ENCODE data around the gene HOXA6.
A peak's percentile ranks its signal among the peaks of the same experiment; 100 is the strongest.

HOXA6 gene

GRCh38 chr7:27156508-27156898 is 8.9 kb upstream of the HOXA6 start, which contains the start of gene HOXA7:
Gene HOXA7 (minus strand): TSS chr7:27156675. CDS start chr7:27156545, 130 bp downstream.
- intact Hi-C loops (cut with DNase I), result no loop called here
- peak in 5 of 42 donors; percentile 12 to 17 (median 15) for DNase-seq

DNA sequence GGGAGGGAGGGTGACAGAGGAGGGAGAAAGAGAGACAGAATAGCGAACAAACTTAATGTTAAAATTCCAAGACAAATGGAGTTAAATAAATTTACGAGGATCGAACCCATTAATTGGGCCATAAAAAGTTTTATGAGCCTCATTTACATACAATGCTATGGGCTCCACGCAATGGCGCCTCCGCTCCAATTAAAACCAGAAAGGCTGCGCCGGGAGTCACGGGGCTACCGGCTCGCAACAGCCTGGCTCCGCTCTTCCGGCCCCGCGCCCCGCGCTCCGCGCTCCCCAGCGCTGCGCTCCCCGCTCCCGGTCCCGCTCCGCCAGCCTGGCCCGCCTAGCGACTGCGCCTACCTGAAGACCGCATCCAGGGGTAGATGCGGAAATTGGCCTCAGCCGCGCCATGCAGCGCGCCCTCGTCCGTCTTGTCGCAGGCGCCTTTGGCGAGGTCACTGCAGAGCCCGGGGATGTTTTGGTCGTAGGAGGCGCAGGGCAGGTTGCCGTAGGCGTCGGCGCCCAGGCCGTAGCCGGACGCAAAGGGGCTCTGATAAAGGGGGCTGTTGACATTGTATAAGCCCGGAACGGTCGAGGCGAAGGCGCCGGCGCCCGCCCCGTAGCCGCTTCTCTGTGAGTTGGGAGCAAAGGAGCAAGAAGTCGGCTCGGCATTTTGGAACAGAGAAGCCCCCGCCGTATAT is 8.4 kb upstream of the HOXA6 start:
- peak in 7 of 42 donors; percentile 3 to 28 (median 16) for DNase-seq
- intact Hi-C loops (cut with DNase I), result no loop called here

DNA sequence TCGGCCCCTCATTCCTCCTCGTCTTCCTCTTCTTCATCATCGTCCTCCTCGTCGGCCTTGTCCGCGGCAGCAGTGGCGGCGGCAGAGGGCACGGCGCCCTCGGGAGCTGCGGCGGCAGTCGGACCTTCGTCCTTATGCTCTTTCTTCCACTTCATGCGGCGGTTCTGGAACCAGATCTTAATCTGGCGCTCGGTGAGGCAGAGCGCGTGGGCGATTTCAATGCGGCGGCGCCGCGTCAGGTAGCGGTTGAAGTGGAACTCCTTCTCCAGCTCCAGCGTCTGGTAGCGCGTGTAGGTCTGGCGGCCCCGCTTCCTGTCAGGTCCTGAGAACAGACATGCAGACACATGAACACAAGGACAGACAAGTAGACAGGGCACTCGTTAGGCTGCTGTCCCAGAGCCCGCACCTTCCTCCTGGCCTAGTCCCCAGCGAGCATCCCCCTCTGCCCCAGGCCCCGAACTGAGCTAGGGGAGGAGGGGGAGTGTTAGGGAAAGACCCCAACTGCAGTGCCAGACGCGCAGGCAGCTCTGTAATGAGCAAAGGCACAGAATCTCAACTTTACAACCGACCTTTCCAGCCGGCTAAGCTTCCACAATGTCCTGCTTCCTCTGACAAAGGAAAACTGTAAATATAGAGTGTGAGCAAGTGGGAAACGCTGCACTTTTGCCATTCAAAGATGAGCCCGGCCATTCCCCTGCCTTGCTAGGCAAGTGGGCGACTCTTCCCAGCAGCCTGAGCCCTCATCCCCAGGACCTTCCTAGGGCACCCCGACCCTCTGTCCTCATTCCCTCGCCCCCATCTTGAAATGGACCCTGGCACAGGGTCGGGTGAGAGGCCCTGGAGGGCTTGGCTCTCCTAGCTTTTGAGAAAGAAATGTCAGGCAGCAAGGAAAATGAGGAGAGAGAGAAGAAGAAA is 7.6 kb upstream of the HOXA6 start:
- intact Hi-C loops (cut with DNase I), result no loop called here
- DNase-seq, result peak in 6 of 42 donors; percentile 9 to 36 (median 27)

- intact Hi-C loops (cut with DNase I), result no loop called here
- peak in 6 of 42 donors; percentile 8 to 30 (median 14) for DNase-seq
Measured at GRCh38 chr7:27154369-27154768, 6.8 kb upstream of the HOXA6 start.

- intact Hi-C loops (cut with DNase I), result no loop called here
- DNase-seq, result peak in 1 of 42 donors; percentile 2
Measured at GRCh38 chr7:27153526-27153925, 6.0 kb upstream of the HOXA6 start.

DNA sequence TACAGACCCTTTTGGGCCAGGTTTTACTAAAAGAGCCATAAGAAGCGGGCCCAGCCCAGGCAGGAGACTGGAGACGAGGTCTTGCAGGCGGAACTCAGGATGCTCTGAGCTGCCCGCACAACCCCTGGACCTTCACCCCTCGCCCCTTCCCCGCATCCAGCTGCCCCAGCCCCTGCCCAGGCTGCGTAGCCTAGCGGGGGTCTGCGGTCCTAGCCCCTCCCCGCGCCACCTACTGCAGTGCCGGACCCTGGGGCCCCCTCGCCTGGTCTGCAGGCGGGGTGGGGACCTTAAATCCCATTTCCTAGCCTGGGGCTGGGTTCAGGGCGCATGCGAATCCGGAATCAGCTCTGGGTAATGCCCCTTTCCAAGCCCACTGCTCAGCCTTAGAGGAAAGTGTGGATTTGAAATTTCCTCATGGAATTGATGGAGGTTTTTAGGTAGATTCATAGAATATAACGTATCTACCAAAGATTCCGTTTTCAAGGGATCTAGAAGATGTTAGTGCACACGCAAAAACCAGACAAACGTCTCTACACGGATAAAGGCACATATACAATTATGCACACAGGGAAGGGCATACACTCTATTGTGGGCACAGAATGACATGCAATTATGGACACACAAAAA is 5.4 kb upstream of the HOXA6 start:
- peak in 5 of 42 donors; percentile 2 to 22 (median 8) for DNase-seq
- intact Hi-C loops (cut with DNase I), result no loop called here

- DNase-seq, result peak in 6 of 42 donors; percentile 10 to 26 (median 20)
- intact Hi-C loops (cut with DNase I), result no loop called here
Measured at GRCh38 chr7:27151931-27152815, 4.6 kb upstream of the HOXA6 start, which contains the start of gene HOXA3. Gene HOXA3 (minus strand): TSS chr7:27152583. CDS start chr7:27110640, 41,943 bp downstream.

GRCh38 chr7:27151341-27151930 is 3.9 kb upstream of the HOXA6 start:
- DNase-seq, result peak in 6 of 42 donors; percentile 7 to 32 (median 12)
- intact Hi-C loops (cut with DNase I), result no loop called here

- peak in 25 of 42 donors; percentile 12 to 70 (median 42) for DNase-seq
- intact Hi-C loops (cut with DNase I), result no loop called here
Measured at GRCh38 chr7:27150568-27151340, 3.2 kb upstream of the HOXA6 start.

DNA sequence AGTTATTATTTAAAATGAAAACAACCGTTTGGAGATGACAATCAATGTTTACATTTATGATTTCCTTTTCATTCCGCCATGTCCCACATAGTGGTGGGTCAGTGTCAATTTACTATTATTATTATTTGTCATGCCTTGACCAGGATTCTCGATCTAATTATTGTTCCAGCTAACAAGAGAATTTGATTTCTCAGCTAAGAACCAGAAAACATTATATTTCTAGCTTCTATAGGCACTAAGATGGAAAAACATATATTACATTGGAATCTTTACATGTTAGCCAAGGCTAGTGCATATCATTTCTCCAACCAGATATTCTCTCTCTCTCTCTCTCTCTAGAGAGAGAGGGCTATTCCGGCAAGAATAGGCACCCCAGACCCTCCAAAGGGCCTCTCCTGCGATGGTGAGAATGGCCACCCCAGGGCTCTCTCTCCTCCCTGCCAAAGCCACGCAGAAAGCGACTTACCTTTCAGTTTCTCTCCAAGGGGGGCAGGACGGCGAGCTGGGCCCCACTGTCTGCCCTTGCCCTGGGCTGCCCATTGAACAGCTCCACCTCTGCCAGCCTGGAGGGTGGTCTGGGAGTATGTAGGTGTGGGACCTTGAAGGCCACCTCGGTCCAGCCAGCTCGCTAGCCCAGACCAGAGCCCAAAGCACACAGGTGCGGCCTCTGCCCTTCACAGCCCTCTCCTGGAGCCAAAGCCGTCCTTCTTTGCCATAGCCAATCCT is 2.4 kb upstream of the HOXA6 start:
- peak in 3 of 42 donors; percentile 1 to 9 (median 6) for DNase-seq
- intact Hi-C loops (cut with DNase I), result no loop called here

GRCh38 chr7:27148756-27149641 is 1.4 kb upstream of the HOXA6 start:
- peak in 1 of 42 donors; percentile 6 for DNase-seq
- intact Hi-C loops (cut with DNase I), result no loop called here

DNA sequence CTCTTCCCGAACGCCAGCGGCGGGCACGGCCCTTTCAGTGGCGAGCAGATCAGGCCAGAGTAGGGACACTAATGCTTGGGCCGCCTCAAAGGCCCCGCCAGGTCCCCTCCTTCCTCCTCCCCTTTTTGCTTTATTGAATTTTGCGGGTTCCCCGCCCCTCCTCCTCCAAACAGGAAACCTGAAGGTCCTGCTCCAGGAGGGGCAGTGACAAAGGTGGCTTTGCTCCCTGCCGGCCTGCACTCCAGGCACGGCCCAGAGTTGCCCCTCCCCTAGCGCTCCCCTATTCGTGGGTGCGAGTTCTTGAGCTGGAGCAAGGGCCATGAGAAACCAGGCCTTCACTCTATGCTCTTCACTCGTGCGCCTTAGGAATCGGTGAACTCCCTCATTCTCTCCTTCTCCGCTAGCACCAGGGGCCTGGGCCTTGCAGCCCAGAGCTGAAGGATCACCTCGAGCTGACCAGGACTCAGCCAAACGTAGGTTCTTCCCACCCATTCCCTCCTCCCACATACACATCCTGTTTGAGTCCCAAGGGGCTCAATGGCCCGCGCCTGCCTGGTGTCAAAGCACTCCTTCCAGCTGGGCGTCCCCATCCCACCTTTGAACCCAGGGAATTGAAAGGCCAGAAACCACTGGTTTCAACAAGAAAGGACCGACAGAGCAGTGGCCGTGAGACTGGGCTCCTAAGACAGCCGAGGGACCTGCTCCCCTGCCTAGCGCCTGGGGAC is 619 bp upstream of the HOXA6 start:
- peak in 3 of 42 donors; percentile 1 to 13 (median 9) for DNase-seq
- intact Hi-C loops (cut with DNase I), result no loop called here

DNA sequence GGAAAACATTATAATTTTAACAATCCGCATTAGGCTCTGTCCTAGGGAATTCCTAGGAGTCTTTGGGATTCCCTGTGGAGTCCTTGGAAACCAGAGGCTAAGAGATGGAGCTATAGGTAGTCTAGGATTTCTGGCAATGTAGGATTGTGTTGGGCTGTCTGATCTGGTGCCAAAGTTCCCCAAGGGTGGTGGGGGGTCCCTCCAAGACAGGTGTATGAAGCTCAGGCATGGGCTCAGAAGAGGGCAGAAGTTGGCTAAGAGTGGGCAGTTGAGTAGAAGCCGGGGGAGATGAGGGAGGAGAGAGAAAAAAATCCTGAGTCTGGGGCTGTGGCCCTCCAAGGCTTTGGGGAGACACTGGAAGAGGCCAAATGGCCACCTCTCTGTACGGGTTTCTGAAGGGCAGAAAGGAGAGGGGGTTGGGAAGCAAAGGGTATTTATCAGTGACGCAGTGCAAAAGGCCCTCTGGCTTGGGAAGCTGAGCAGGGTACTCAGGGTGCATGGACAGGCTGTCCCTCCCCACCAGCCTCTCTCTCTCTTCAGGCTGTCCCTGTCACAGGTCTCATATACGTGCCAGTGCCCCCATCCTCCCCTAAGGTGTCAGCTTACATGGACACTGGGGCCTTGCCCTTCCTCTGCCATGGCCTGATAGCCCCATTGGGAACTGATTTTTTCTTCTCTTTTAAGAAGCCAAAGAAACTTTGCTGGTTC is 929 bp downstream of the HOXA6 start:
- intact Hi-C loops (cut with DNase I), result no loop called here
- DNase-seq, result peak in 2 of 42 donors; percentile 9 to 19

GRCh38 chr7:27145914-27146412 is 1.6 kb downstream of the HOXA6 start:
- intact Hi-C loops (cut with DNase I), result no loop called here
- peak in 2 of 42 donors; percentile 2 to 13 for DNase-seq

All from head of caudate nucleus (tissue), 42 donors.